Stimulated activated CD4-positive, alpha-beta T cell treated with anti-CD3 and anti-CD28 coated beads, Interleukin-1b, Interleukin-23, amount 100 ng/mL, for 4 hours (primary cell): ENCODE measurements around the gene NOSIP.
A peak's percentile ranks its signal among the peaks of the same experiment; 100 is the strongest.

Experiments used
- DNase-seq, 2 donors: peaks; one replicate each; pipeline ENCODE4 v3.0.0-alpha.2; 2020; ENCODE audit warnings: low read depth in 2 of 2

NOSIP gene

DNA sequence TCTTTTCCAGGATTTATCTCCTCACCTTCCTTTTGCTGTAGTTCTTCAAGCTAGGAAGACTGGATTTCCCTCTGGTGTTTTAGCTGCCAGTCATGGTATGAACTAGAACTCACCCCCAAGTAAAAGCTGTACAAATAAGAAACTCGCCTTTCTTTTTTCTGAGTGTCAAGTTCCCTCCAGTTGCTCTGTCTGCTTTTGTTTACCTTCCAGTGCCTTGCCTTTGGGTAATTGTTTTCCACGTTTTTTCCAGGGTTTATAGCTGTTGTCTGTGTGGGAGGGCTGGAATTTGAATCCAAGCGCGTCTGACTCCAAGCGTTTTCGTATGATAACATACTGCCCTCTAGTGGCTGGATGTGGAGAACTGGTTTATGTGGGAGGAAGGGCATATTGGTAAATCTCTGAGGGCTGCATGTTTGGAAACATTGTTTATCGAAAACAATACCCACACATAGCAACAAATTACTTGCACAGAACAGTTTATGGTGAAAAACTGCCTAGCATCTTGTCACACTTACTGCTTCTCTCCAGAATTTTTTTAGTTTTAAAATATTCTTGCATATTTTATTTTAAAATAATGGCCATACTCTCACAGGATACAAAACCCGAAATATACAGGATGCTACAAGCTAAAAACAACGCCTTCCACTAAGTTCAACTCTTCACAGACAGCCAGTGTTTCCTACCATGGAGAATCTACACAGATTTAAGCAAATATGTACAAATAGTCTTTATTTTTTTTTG is 33.4 kb downstream of the NOSIP start:
- peak in 1 of 2 donors; percentile 65 for DNase-seq

DNA sequence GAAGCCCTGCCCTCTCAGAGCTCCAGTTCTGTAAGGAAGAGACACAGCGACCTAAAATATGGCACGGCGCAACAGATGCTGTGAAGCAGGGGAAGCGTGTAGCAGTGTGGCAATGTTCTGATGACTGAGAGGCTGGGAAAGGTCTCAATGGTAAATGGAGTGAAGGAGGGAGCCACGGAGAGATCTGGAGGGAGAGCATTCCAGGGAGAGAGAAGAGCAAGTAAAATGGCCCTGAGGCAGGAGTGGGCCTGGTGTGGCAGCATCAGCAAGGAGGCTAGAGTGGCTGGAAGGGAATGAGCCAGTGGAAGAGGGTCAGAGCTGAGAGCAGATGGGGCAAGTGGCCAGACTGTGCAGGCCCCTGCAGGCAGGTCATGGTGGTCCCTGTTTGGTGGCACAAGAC is 36.2 kb downstream of the NOSIP start:
- DNase-seq = no peak

DNA sequence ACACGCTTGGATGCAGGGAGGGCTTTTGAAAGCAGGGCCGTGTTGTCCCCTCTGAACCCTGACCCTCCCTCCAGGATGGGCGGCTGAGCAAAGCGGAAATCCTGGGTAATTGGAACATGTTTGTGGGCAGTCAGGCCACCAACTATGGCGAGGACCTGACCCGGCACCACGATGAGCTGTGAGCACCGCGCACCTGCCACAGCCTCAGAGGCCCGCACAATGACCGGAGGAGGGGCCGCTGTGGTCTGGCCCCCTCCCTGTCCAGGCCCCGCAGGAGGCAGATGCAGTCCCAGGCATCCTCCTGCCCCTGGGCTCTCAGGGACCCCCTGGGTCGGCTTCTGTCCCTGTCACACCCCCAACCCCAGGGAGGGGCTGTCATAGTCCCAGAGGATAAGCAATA is 37.3 kb downstream of the NOSIP start:
- no peak for DNase-seq

DNA sequence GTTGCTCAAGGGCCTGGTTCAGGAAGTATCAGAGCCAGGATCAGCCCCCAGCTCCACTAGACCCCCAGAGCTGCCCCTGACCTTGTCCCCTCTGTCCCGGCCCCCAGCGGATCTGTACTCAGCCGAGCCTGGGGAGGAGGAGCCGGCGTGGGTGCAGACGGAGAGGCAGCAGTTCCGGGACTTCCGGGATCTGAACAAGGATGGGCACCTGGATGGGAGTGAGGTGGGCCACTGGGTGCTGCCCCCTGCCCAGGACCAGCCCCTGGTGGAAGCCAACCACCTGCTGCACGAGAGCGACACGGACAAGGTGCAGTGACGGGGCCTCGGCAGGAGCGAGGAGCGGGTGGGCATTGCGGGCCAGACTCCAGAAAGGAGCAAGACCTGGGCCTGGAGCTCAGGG is 37.9 kb downstream of the NOSIP start:
- DNase-seq = no peak

DNA sequence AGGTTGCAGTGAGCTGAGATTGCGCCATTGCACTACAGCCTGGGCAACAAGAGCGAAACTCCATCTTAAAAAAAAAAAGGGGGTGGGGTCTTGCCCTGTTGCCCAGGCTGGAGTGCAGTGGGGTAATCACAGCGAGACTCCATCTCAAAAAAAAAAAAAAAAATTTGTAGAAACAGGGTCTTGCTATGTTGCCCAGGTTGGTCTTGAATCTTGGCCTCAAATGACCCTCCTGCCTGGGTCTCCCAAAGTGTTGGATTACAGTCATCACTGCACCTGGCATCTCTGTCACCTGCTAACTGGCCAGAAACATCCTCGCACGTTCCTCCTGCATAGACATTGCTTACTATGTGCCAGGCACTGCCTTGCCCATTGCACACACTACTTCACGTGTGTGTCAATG is 38.4 kb downstream of the NOSIP start:
- no peak for DNase-seq

DNA sequence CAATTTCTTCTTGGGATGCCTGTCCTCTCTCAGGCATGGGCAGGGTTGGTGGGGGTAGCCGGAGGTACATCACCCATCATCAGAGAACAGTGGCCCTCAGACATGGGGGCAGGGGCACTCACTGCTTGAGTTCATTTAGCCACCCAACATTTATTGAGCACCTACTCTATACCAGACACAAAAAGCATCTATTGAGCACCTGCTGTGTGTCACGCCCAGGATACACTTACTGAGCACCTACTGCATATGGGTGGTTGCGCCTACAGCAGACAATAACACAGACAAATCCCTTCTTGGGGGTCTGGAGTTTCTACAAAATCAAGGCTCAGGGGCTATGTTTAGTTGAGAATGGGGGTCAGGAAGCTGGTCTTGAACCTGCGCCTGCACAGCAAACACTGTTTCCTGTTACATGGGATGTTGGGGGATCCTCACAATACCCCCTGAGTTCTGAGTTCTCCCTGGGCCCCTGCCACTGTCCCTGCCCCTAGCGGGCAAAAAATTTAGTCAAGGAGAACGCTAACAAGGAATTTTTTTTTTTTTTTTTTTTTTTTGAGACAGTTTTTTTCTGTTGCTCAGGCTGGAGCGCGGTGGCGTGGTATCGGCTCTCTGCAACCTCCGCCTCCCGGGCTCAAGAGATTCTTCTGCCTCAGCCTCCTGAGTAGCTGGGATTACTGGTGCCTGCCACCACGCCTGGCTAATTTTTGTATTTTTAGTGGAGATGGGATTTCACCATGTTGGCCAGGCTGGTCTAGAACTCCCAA is 41.0 kb downstream of the NOSIP start:
- no peak for DNase-seq

DNA sequence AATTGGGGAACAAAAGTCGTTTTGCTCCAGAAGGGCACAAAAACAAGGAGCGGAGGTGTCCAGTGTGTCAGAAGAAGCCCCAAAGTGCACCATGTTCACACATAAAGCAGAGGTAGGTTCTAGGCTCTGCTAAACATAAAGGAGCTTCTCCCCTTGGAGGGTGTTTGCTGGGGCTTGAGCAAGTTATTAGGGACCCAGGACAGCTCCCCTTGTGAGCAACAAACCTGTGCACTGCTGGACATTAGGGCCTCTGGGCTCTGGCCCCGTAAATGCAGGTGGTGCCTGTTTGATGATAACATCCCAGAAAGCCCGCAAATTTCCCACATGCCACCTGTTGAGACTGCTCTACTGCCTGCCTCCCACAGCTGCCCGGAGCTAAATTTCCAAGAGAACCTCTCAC is 41.7 kb downstream of the NOSIP start:
- DNase-seq = no peak

DNA sequence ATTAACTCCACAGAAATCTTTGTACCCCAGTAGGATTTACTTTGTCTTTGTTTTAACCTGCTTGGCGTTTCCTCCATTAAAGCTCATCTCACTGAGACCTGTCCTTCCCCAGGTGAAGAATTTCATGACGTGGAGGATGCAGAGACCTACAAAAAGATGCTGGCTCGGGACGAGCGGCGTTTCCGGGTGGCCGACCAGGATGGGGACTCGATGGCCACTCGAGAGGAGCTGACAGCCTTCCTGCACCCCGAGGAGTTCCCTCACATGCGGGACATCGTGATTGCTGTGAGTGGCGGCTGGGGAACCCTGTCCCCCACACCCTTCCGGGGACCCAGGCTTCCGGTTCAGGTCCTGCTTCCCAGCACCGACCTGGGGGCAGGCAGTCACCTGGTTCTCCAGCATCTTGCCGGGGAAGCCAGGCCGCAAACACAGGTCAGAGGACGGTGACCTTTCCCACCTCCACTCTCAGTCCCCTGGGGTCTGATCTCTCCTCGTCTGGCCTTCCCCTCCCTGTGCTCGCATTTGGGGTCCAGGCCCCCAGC is 43.4 kb downstream of the NOSIP start:
- no peak for DNase-seq

DNA sequence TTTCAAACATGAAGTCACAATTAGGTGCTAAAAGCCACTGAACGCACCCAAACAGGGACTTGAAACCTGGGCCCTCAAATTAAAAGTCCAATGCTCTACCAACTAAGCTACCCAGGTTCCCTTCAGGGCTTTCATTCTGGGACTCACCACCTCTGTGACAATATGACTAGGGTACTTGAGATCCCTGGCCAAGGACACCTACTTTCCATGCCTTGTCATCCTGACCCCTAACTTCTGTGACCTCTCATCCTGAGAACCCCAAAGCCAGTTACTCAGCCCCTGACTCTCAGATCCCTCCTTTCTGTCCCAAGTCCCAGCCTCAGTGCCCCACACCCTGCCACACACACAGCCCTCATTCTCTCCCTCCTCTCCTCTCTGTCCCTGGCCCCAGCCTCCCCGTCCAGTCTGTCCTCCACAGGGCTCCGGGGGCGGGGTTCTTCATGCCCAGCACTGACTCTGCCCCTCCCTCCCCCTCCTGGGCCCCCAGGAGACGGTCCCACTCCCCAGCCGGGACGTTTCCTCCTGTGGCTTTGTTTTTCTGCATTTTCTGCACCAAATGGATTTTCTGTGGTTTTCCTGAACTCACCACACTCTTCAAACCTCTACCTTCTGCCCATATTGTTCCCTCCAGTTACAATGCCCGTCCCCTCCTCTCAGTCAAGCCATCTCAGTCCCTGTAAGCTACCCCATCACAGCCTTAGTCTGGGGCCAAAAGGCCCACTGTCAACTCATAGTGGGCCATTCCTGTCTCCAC is 45.5 kb downstream of the NOSIP start:
- DNase-seq = no peak

DNA sequence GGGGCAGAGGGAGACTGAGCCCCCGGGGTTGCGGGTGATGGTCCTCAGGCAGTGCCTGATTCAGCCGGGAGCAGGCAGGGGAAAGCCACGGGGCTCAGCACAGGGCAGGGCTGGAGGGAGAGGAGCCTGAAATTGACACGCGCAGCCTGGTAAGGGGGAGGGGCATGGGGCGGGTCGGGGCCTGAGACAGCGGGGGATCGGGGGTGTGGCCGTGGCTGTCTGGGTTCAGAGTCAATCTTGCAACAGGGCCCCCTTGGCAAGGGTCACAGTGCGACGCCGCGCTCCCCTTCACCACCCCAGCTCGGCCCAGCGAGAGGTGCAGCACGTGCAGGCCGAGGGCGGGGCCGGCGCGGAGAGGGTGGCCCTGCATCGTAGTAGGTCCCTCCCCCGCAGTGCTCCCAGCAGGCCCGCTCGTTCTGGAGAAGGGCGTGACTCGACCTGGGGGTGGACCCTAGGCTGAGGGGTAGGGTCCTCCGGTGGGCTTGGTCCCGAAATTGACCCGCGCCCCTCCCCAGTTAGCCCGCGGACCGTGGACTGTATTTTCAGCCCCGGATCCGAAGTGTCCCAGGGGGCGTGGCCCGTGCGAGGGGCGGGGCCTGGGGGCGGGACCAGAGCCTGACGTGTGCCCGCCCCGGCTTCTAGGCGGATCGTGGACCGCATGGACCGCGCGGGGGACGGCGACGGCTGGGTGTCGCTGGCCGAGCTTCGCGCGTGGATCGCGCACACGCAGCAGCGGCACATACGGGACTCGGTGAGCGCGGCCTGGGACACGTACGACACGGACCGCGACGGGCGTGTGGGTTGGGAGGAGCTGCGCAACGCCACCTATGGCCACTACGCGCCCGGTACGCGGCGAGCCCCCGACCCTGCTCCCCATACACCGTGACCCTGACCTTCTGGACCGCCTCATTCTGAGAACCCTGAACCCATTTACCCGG is 46.5 kb downstream of the NOSIP start:
- DNase-seq = peak; percentile 85 to 88

DNA sequence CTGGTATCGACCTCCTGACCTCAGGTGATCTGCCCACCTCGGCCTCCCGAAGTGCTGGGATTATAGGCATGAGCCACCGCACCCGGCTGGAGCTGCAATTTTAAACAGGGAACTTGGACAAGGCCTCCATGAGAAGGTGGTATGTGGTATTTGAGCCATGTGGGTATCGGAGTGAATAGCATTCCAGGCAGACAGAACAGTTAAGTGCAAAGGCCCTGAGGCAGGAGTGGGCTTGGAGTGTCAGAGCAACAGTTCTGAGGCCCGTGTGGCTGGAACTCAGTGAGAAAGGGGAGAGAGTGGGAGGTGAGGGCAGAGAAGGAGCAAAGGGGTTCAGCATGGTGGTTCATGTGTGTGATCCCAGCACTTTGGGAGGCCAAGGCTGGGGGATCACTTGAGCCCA is 49.6 kb downstream of the NOSIP start:
- DNase-seq = no peak

DNA sequence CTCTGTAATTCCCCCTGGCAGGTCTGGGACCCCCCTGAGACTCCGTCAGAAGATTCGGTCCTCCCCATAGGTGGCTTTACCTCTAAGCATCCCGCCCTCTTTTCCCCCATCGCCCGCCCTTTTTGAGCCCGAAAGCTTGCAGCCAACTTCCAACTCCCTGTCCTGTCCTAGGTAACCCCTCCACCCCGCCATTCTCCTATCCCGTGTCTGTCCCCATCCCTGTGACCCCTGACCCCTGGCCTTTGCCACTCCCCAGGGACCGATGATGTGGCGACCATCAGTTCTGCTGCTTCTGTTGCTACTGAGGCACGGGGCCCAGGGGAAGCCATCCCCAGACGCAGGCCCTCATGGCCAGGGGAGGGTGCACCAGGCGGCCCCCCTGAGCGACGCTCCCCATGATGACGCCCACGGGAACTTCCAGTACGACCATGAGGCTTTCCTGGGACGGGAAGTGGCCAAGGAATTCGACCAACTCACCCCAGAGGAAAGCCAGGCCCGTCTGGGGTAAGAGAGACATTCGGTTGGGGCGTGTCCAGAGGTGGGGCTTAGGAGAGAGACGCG is 52.1 kb downstream of the NOSIP start:
- DNase-seq = no peak

DNA sequence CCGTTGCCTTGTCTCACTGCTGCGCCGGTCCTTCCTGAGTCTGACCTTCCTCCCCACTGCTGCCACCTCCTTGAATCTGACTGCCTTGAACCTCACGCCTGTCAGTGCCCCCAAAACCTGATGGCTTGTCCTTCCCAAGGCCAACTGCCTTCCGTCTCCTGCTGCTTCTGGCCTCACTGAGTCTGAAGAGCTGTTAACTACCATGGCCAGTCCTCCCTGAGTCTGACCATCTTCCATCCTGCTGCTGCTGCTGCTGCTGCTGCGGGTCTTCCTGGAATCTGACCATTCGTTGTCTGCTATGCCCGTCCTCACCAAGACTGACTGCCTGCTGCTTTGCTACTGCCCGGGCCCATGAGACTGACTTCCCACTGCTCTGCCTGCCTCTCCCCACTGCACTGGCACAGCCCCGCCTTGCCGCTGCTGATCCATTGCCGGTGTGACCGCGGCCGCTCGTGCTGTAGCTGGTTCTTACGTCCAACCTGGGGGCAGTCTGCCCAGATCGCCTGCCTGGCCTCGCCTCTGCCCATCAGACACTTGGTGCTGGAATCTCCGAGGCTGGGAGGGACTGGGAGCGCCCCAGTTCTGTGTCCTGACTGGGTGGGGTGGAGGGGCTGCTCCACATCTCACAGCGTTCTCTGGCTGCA is 55.4 kb downstream of the NOSIP start:
- no peak for DNase-seq

DNA sequence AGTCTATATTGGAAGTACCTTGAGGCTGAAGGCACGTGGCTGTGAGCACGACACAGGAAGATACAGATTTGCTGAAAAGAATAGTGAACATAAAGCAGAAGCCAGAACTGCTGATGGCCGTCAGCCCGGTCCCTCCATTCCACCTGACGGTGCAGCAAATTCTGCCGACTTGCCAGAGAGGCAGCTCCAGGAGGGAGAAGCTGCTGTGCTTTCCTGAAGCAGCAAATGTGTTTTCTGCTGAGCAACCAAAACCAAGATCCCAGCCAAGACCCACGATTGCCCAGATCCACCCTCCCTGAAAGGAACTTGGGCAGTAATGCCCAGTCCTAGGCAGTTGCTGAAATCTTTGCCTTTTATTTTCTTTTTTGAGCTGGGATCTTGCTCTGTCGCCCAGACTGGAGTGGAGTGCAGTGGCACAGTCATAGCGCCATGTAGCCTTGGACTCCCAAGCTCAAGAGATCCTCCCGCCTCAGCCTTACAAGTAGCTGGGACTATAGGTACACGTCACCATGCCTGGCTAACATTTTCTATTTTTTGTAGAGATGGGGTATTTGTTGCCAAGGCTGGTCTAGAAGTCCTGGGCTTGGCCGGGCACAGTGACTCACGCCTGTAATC is 59.5 kb downstream of the NOSIP start:
- no peak for DNase-seq

DNA sequence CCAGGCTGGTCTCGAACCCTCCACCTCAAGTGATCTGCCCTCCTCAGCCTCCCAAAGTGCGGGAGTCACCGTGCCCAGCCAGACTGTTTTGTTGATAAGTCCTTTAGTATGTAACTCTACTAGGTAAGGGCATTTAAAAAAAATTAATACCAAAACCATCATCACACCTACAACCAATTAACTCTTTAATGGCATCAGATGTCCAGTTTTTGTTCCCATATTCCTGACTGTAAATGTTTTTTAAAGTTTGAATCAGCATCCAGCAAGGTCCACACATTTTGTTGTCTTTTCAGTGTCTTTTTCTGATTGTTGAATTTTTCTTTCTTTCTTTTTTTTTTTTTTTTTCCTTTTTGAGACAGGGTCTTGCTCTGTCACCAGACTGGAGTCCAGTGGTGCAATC is 62.3 kb downstream of the NOSIP start:
- DNase-seq = no peak

DNA sequence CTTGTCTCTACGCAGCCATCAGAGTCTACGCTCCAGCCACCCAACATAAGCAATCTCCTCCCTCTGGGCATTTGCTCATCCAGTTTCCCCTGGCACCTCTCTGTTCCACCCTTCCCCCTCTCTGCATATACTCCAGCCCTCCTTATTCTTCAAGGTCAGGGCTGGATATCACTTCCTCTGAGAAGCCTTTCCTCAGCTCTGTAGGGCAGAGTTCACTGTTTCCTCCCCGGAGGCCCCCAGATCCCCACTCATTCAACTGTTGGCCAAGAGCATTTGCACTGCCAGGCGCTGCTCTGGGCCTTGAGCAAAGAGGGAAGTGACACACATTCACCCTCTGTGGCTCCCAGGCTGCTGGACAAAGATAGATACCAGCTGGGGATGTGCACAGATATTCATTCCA is 64.6 kb downstream of the NOSIP start:
- no peak for DNase-seq

DNA sequence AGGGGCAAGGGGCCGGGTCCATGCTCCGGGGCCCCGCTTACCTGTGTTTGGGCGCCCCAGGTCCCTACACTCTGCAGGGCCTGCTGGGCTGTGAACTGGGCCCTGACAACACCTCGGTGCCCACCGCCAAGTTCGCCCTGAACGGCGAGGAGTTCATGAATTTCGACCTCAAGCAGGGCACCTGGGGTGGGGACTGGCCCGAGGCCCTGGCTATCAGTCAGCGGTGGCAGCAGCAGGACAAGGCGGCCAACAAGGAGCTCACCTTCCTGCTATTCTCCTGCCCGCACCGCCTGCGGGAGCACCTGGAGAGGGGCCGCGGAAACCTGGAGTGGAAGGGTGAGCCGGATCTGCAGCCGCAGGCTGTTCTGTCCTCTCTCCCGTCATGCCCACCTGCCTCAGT is 66.2 kb downstream of the NOSIP start:
- DNase-seq = no peak

DNA sequence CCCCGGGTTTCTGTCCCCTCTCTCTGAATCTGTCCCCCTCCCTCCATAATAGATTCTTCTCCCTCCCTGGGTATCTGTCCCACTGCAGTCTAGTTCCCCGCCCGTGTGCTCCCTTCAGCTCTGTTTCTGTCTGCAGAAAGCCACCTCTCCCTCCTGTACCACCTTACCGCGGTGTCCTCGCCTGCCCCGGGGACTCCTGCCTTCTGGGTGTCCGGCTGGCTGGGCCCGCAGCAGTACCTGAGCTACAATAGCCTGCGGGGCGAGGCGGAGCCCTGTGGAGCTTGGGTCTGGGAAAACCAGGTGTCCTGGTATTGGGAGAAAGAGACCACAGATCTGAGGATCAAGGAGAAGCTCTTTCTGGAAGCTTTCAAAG is 66.6 kb downstream of the NOSIP start:
- no peak for DNase-seq

DNA sequence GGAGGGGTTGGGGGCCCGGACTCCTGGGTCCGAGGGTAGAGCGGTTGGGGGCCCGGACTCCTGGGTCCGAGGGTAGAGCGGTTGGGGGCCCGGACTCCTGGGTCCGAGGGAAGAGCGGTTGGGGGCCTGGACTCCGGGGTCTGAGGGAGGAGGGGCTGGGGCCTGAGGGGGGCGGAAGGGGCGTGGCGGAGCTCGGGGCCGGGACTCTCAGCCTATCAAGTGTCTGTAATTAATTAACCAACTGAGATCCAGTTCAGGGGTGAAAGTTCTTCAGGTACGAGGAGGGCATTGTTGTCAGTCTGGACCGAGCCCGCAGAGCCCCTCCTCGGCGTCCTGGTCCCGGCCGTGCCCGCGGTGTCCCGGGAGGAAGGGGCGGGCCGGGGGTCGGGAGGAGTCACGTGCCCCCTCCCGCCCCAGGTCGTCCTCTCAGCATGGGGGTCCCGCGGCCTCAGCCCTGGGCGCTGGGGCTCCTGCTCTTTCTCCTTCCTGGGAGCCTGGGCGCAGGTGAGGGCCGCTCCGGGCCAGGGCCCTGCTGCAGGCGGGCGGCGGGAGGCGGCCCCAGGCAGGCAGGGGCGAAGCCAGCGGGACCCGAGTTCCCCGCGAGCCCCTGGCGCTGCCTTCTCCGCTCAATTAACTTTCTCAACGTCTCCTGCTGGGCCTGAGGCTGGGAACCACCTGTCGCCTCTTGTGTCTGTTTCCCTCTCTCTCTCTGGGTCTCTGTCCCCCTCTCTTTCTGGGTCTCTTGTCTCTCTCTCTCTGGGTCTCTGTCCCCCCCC is 67.2 kb downstream of the NOSIP start:
- peak in 1 of 2 donors; percentile 42 for DNase-seq
